ENCODE measurements around the gene SORL1.
A peak's percentile ranks its signal among the peaks of the same experiment; 100 is the strongest.
"Not testable (repeated sequence)": the region's sequence is repeated elsewhere in the genome, so short reads cannot be mapped to it uniquely, and the experiment has no call there.

Gene SORL1

GRCh38 chr11:121451986-121452608 lies at the start of gene SORL1:
SORL1 (plus strand) TSS chr11:121452314; CDS start chr11:121452332, 18 bp downstream.
- DNase-seq: peak; percentile 69 to 73

- DNase-seq: no peak
Measured at GRCh38 chr11:121405646-121406045, 46.5 kb upstream of the SORL1 start.

- DNase-seq: no peak
Measured at GRCh38 chr11:121406291-121406690, 45.8 kb upstream of the SORL1 start.

GRCh38 chr11:121408830-121409229 lies 43.3 kb upstream of the SORL1 start:
- DNase-seq: no peak

- not testable (repeated sequence) for DNase-seq
Measured at GRCh38 chr11:121410041-121410440, 42.1 kb upstream of the SORL1 start.

- DNase-seq: not testable (repeated sequence)
Measured at GRCh38 chr11:121411330-121411729, 40.8 kb upstream of the SORL1 start.

- DNase-seq: no peak
Measured at GRCh38 chr11:121412000-121412587, 40.0 kb upstream of the SORL1 start.

GRCh38 chr11:121412711-121413415 lies 39.3 kb upstream of the SORL1 start:
- no peak for DNase-seq

GRCh38 chr11:121414141-121414913 lies 37.8 kb upstream of the SORL1 start:
- no peak for DNase-seq

- DNase-seq: no peak
Measured at GRCh38 chr11:121415856-121416255, 36.3 kb upstream of the SORL1 start.

- DNase-seq: peak in 1 of 2 experiments; percentile 17
Measured at GRCh38 chr11:121417055-121417551, 35.0 kb upstream of the SORL1 start.

GRCh38 chr11:121417607-121418006 lies 34.5 kb upstream of the SORL1 start:
- no peak for DNase-seq

GRCh38 chr11:121418625-121419114 lies 33.4 kb upstream of the SORL1 start:
- DNase-seq: peak in 1 of 2 experiments; percentile 40

- no peak for DNase-seq
Measured at GRCh38 chr11:121419836-121420235, 32.3 kb upstream of the SORL1 start.

- DNase-seq: no peak
Measured at GRCh38 chr11:121420398-121420797, 31.7 kb upstream of the SORL1 start.

GRCh38 chr11:121421149-121421901 lies 30.8 kb upstream of the SORL1 start:
- DNase-seq: no peak

- no peak for DNase-seq
Measured at GRCh38 chr11:121422675-121423074, 29.4 kb upstream of the SORL1 start.

GRCh38 chr11:121425828-121426227 lies 26.3 kb upstream of the SORL1 start:
- DNase-seq: no peak

GRCh38 chr11:121426476-121427399 lies 25.4 kb upstream of the SORL1 start:
- peak; percentile 35 to 58 for DNase-seq

- no peak for DNase-seq
Measured at GRCh38 chr11:121427400-121427744, 24.7 kb upstream of the SORL1 start.

- DNase-seq: no peak
Measured at GRCh38 chr11:121429556-121429955, 22.6 kb upstream of the SORL1 start.
